ENCODE measurements around the gene SH2D1A.
A peak's percentile ranks its signal among the peaks of the same experiment; 100 is the strongest.

The SH2D1A gene

DNA sequence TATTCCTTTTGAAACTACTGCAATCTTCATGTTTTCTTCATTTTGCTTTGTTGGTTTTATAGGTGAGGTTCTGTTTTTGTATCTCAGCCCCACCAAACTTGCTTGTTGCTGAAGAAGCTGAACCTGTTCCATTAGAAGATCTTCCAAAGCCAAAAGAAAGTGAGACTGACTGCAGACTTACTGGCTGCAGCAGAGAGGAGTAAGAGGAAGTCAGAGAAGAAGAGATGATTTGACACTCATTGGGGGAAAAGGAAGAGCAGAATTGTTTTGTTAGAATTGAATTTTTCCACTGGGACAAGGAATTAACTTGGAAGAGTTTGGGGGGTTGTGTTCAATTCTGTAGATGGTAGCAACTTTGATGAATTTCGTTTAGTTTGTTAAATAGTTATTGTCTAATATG, 10.8 kb upstream of the SH2D1A start:
- Histone ChIP-seq H3K4me3 (ENCODE audit: low read length, poor library complexity, severe bottlenecking) (no peak overlapping the region), H2AFZ (ENCODE audit: low read length) (peak overlapping the region; percentile 36; the same call in 1 of the 2 replicates), H3K36me3 (ENCODE audit: insufficient read depth, low read length) (no peaks in the 10 kb centered on the region), H4K20me1 (ENCODE audit: insufficient read depth, low read length, poor library complexity, severe bottlenecking) (no peaks in the 10 kb centered on the region), H3K4me1 (ENCODE audit: insufficient read depth, low read length, poor library complexity, severe bottlenecking) (peaks cover 18% of the 10 kb centered on the region), H3K9ac (ENCODE audit: low read depth, low read length, poor library complexity, severe bottlenecking) (peak overlapping the region; percentile 19), H3K79me2 (ENCODE audit: insufficient read depth, low read length) (no peaks in the 10 kb centered on the region), H3K4me2 (ENCODE audit: low read depth, low read length, poor library complexity, severe bottlenecking) (peak overlapping the region; percentile 27), H3K27me3 (ENCODE audit: insufficient read depth, low read length, poor library complexity, severe bottlenecking) (no peaks in the 10 kb centered on the region), H3F3A (ENCODE audit: low read depth) (no peaks in the 10 kb centered on the region), H3K9me2 (replicated peaks; ENCODE audit: low read depth, low read length) (no peaks in the 10 kb centered on the region), H3K9me3 (ENCODE audit: insufficient read depth, low read depth, low read length) (no peaks in the 10 kb centered on the region)
- TF ChIP-seq, protein P1, sequence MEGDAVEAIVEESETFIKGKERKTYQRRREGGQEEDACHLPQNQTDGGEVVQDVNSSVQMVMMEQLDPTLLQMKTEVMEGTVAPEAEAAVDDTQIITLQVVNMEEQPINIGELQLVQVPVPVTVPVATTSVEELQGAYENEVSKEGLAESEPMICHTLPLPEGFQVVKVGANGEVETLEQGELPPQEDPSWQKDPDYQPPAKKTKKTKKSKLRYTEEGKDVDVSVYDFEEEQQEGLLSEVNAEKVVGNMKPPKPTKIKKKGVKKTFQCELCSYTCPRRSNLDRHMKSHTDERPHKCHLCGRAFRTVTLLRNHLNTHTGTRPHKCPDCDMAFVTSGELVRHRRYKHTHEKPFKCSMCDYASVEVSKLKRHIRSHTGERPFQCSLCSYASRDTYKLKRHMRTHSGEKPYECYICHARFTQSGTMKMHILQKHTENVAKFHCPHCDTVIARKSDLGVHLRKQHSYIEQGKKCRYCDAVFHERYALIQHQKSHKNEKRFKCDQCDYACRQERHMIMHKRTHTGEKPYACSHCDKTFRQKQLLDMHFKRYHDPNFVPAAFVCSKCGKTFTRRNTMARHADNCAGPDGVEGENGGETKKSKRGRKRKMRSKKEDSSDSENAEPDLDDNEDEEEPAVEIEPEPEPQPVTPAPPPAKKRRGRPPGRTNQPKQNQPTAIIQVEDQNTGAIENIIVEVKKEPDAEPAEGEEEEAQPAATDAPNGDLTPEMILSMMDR (conservative IDR thresholded peaks at IDR 0.05; ENCODE audit: low read length) = no peak
- TF ChIP-seq EZH2phosphoT487 (IDR thresholded peaks at IDR 0.05; ENCODE audit: borderline replicate concordance) = no peak

DNA sequence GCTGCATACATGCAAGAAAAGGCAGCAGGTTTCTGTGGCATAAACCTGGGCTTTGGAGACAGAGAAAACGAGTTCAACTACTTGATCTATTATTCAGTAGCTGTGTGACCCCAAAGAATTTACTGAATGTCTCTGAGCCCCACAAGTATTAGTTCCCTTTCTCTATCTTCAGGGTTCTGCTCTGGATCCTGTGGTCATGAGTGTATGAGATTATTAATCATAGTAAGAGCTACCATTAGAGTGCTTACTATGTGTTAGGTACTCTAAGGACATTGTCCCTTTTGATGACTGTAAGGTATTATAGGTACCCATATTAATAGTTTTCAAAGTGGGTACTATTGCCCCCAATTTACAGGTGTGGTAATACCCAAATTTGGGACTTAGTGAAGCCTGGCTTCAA, 8.4 kb upstream of the SH2D1A start:
- Histone ChIP-seq H2AFZ (ENCODE audit: low read length) (no peak overlapping the region), H3K4me2 (ENCODE audit: low read depth, low read length, poor library complexity, severe bottlenecking) (no peak overlapping the region), H3K79me2 (ENCODE audit: insufficient read depth, low read length) (no peaks in the 10 kb centered on the region), H3K9me3 (ENCODE audit: insufficient read depth, low read depth, low read length) (no peaks in the 10 kb centered on the region), H3K9me2 (replicated peaks; ENCODE audit: low read depth, low read length) (no peaks in the 10 kb centered on the region), H3K36me3 (ENCODE audit: insufficient read depth, low read length) (no peaks in the 10 kb centered on the region), H3K27me3 (ENCODE audit: insufficient read depth, low read length, poor library complexity, severe bottlenecking) (no peaks in the 10 kb centered on the region), H3K4me1 (ENCODE audit: insufficient read depth, low read length, poor library complexity, severe bottlenecking) (peaks cover 35% of the 10 kb centered on the region), H3F3A (ENCODE audit: low read depth) (no peaks in the 10 kb centered on the region), H3K4me3 (ENCODE audit: low read length, poor library complexity, severe bottlenecking) (no peak overlapping the region), H3K9ac (ENCODE audit: low read depth, low read length, poor library complexity, severe bottlenecking) (no peak overlapping the region), H4K20me1 (ENCODE audit: insufficient read depth, low read length, poor library complexity, severe bottlenecking) (no peaks in the 10 kb centered on the region)
- TF ChIP-seq, protein P1 (conservative IDR thresholded peaks at IDR 0.05; ENCODE audit: low read length) = no peak
- TF ChIP-seq EZH2phosphoT487 (IDR thresholded peaks at IDR 0.05; ENCODE audit: borderline replicate concordance) = no peak

DNA sequence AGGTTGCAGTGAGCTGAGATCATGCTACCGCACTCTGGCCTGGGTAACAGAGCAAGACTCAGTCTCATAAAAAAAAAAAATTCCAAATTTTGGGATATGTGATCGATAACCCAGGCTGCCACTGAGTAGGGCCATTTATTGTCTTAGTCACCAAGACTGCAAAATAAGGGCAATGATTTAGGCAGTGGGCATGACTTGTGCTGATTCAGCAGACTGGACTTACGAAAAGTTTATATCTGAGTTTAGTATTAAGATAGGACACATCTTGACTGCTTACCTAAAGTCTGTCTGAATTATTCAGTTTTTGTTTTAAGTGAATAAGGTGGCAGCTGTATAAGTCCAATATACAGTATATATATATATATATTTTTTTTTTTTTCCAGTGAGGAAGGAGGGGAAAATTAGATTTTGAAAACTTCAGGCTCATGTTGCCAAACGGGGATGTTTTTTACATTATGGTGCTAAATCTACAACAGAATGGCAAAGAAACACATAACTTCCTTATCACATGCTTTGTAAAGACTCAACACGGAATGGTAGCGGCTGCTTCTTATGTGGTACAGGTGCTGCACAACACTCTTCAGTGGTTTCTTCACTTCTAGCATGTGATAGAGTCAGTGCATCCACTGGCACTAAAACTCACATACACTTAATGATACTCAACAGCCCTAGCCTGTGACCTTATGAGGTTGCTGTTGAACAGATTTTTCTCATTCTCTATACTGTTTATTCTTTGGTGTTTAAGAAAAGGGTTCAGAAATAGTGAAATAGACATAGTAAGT, 7.4 kb upstream of the SH2D1A start:
- Histone ChIP-seq H3K9me3 (ENCODE audit: insufficient read depth, low read depth, low read length) (no peaks in the 10 kb centered on the region), H3K36me3 (ENCODE audit: insufficient read depth, low read length) (no peaks in the 10 kb centered on the region), H3K4me2 (ENCODE audit: low read depth, low read length, poor library complexity, severe bottlenecking) (no peak overlapping the region), H3F3A (ENCODE audit: low read depth) (no peaks in the 10 kb centered on the region), H3K27me3 (ENCODE audit: insufficient read depth, low read length, poor library complexity, severe bottlenecking) (no peaks in the 10 kb centered on the region), H3K9me2 (replicated peaks; ENCODE audit: low read depth, low read length) (no peaks in the 10 kb centered on the region), H3K4me1 (ENCODE audit: insufficient read depth, low read length, poor library complexity, severe bottlenecking) (peaks cover 45% of the 10 kb centered on the region), H3K79me2 (ENCODE audit: insufficient read depth, low read length) (peaks cover 3% of the 10 kb centered on the region; the same call in 1 of the 2 replicates), H4K20me1 (ENCODE audit: insufficient read depth, low read length, poor library complexity, severe bottlenecking) (no peaks in the 10 kb centered on the region), H2AFZ (ENCODE audit: low read length) (no peak overlapping the region), H3K9ac (ENCODE audit: low read depth, low read length, poor library complexity, severe bottlenecking) (no peak overlapping the region), H3K4me3 (ENCODE audit: low read length, poor library complexity, severe bottlenecking) (no peak overlapping the region)
- TF ChIP-seq, protein P1 (conservative IDR thresholded peaks at IDR 0.05; ENCODE audit: low read length) = no peak
- TF ChIP-seq EZH2phosphoT487 (IDR thresholded peaks at IDR 0.05; ENCODE audit: borderline replicate concordance) = no peak
